ENCODE results near the gene FMN1.

FMN1 gene

DNA sequence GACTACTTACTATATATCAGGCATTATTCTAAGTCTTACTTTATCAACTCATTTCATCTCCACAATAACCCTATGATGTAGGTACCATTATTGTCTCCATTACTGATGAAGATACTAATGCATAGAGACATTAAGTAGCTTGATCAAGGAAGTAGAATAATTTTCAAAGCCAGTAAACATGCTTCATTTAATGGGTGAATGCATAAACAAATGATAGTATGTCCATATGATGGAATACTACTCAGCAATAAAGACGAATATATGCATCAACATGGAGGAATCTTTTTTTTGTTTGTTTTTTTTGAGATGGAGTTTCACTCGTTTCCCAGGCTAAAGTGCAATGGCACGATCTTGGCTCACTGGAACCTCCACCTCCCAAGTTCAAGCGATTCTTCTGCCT, 184.9 kb downstream of the FMN1 start:
- no peak for DNase-seq (ENCODE audit: low spot score)

- DNase-seq (ENCODE audit: low spot score): no peak
Observed at GRCh38 chr15:33009026-33009425, 185.5 kb downstream of the FMN1 start.

GRCh38 chr15:33008284-33008995, 186.1 kb downstream of the FMN1 start:
- DNase-seq (ENCODE audit: low spot score): no peak

- peak; percentile 53 for DNase-seq (ENCODE audit: low spot score)
Observed at GRCh38 chr15:33007303-33007855, 187.1 kb downstream of the FMN1 start.

DNA sequence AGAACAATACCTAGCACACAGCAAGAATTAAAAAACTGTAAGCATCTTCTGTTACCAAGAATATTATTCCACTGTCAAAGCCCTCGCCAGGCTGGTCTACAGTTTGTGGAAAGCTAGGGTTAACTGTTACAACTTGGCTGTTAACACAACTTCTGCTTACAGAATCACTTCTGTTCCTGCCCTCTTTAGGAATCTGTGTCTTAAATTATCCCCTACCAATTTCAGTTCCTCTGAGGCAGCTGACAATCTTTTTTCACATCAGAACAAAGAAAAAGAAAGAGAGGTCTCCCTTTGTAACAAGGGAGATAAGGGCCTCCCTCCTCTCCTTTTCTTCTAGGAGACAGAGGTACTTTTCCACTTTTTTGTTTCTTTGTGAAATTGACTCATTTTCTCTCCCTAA, 188.9 kb downstream of the FMN1 start:
- peak; percentile 19 for DNase-seq (ENCODE audit: low spot score)

GRCh38 chr15:33001926-33002325, 192.6 kb downstream of the FMN1 start:
- DNase-seq (ENCODE audit: low spot score): no peak

DNA sequence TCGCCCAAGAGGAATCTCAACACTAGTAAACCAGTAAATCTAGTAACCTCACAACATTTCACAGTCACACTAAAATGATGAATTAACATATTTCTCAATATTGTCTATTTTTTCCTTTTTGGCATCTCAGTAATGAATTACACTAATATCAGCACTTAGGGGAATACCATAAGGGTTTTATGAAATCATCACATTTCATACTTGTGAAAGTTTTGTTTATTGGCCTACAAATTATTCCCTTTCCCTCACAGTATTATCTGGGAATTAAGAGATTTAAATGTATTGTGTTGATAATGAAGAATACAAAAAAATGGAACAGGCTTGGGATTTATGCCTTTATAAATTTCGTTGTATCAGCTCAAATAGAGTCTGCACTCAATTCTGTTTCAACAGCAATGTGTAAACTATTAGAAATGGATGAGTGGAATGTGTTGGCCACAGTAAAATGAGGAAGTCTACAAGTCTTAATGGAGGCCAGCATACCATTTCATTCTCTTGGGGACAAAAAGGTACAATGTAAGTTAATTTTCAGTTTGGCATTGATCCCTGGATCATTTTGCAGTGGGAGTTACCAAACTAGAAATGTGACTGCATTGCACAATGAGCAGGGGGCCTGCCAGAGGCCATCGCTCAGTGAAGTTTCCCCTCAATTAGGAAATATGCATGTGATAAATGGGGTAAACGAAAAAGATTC, 195.4 kb downstream of the FMN1 start:
- no peak for DNase-seq (ENCODE audit: low spot score)

DNA sequence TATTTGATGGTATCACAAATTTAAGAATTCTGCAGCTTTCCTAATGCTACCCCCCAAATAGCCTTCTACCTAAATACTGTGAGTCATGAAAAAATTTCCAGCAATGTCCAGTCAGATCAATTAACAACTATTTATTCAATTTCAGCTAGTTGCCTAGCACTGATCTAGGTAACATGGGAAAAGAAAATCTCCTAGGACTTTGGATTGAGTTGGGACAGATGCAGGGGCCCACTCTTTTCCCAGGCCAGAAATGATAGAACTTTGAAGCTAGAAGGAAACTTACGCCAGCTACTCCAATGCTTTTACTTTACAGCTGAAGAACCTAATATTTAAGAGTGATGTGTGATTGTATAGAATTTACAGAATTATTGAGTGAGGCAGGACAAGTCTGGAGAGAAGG, 196.3 kb downstream of the FMN1 start:
- DNase-seq (ENCODE audit: low spot score): no peak

DNA sequence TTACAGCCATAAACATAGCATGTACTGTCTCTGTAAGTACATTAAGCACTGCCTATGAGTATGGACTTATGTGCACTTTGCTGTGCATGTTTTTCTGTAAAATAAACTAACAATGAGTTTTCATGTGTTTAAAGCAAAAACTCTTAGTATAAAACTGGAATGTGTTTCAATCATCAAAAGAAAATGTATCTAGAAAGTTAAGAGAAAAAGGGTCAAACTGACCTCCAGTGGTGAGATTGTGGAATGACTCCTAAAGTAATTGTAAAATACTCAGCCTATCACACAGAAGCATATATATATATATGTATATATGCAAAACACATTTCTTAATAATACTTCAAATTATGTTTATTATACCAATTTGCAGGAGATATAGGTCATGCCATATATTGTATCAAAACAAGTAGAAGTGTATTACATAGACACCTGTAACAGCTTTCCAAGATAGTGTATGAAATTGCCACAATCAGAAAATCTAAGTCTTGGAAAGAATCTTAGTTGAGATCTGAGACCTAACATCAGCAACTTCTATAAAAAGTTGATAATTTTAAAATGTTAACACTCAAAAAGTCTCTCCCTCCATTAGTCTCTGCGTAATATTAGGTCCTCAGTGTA, 199.6 kb downstream of the FMN1 start:
- DNase-seq (ENCODE audit: low spot score): peak; percentile 22

DNA sequence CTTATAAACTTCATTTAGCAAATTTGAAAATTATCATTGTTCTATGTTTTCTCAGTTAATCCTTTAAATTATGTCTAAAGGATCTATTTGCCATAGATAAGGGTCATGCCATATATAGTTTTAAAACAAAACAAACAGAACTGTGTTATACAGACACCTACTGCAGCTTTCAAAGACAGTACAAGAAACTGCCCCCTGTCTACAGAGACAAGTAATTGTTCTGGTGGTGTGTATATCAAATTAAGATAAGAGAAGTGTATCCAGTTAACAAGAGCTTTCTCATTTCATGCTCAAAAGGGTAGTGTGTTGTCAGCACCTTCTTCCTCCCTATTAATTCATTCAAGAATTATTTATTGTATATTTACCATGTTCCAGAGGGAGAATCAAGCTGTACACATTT, 201.2 kb downstream of the FMN1 start:
- no peak for DNase-seq (ENCODE audit: low spot score)

GRCh38 chr15:32991619-32992111, 202.8 kb downstream of the FMN1 start:
- DNase-seq (ENCODE audit: low spot score): no peak

DNA sequence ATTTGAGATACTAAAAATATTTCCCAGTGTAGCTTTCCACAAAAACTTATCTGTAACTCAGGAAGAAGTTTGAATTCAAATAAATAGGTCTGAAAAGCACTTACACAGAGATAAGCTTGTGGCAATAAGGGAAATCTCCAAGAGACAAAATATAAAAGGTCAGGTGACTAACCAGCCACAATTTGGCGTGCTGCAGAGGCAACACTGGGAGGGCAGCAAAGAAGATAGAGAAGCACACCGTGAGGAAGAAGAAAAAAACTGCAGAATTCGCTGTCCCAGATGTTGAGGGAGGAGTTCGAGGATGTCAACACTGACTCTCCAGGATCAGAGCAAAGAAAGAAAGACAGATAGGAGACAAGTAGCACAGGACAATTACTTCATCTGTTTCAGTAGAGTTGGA, 204.4 kb downstream of the FMN1 start:
- no peak for DNase-seq (ENCODE audit: low spot score)

GRCh38 chr15:32987067-32987466, 207.4 kb downstream of the FMN1 start:
- no peak for DNase-seq (ENCODE audit: low spot score)

- DNase-seq (ENCODE audit: low spot score): no peak
Observed at GRCh38 chr15:32986147-32986546, 208.4 kb downstream of the FMN1 start.

DNA sequence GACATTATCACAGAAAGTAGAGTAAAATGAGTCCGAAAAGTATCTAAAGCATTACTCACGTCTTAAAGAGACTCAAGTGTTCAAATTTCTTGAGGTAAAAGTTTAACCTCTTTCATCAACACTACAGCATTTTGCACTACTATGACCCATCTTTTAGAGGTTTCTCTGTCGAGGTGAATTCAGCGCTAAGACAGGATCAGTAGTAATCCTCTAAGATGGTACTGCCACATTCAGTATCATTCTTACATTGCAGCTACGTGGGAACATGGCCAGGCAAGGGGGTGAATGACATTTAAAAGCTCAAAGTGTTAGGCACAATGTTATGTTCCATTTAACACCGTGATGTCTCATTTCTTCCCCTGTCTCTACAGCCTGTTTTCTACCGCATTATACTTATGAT, 210.8 kb downstream of the FMN1 start:
- no peak for DNase-seq (ENCODE audit: low spot score)

DNA sequence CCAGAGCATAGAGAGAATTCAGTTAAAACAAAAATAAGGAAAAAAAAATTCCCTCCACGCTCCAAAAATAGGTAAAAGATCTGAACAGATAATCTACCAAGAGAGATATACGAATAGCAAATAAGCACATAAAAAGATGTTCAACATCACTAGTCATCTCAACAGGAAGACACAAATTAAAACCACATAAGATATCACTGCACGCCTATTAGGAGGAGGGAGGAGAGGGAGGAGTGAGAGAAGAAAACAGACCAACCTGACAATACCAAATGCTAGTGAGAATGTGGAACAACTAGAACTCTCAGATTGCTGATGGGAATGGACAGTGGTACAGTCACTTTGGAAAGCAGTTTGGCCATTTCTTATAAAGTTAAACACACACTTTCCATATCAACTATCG, 212.5 kb downstream of the FMN1 start:
- no peak for DNase-seq (ENCODE audit: low spot score)

- DNase-seq (ENCODE audit: low spot score): no peak
Observed at GRCh38 chr15:32981536-32981935, 213.0 kb downstream of the FMN1 start.

GRCh38 chr15:32979710-32980109, 214.8 kb downstream of the FMN1 start:
- DNase-seq (ENCODE audit: low spot score): no peak

DNA sequence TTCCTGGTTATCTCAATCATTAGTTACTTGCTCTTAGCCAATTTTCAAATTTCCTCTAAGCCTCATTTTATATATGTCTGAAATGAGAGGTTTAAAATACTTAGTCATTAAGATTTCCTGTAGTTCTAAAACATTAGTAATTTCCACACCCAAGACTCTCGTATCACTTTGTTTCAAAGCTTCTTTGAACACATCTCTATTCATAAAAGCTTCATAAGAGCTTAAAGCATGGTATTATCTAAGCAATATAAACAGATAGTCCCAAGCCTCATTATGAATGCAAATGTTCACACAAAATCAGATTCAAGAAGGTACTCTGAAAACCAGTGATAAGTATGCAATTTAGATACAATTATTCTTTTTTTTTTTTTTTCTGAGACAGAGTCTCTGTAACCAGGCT, 217.0 kb downstream of the FMN1 start:
- no peak for DNase-seq (ENCODE audit: low spot score)

DNA sequence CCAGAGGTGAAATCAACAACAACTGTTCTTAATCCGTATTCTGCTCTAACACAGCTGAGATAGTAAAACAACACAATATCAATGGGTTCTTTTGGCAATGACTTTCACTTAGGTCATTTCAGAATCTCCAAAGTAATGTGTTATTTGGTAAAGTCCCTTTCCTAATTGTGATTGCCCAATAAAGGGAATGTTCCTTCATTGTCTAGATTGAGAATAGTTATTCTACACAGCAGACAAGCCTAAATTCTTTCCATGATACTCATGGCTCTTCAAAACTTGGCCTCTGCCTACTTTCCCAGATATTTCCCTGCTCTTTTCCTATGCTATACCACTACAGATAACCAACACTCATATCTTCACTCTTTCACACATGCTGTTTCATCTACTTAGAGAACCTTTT, 219.8 kb downstream of the FMN1 start:
- DNase-seq (ENCODE audit: low spot score): no peak

DNA sequence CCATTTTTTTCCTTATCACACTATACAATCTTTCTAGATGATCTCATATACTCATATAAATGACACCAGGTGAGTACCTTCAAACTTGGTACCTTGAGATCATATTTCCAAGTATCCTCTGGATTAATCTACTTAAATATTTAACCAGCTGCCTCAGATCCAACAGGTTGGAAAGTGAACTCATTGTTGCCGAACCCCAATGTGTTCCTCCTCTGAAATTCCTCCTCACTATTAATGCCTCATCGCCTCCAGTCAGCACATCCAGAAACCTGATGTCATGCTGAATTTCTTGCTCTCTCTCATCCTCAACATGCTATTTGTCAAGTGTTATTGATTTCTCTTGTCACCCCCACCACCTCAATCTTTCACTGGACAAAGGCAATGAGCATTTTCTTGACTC, 221.8 kb downstream of the FMN1 start:
- DNase-seq (ENCODE audit: low spot score): no peak

GRCh38 chr15:32970847-32971246, 223.7 kb downstream of the FMN1 start:
- no peak for DNase-seq (ENCODE audit: low spot score)

GRCh38 chr15:32967521-32967920, 227.0 kb downstream of the FMN1 start:
- no peak for DNase-seq (ENCODE audit: low spot score)
